IPS DF 6.9 (cell line): ENCODE results near the gene CDCA7L.

ENCODE experiments used
- DNase-seq: peaks from one replicate; pipeline ENCODE4 v3.0.0-alpha.2; 2013; ENCODE audit warnings: low read depth, low spot score
- H3K27ac ChIP-seq: one replicate; pipeline ENCODE4 v1.5.1; 2013; ENCODE audit warnings: low read length, control low read depth
- H3K27me3 ChIP-seq: 2 replicates; pipeline ENCODE4 v1.6.1; 2013; ENCODE audit warnings: mild to moderate bottlenecking, low read length; ENCODE audit not compliant: control insufficient read depth, insufficient read depth
- H3K36me3 ChIP-seq: 2 replicates; pipeline ENCODE4 v1.6.1; 2013; ENCODE audit warnings: low read length; ENCODE audit not compliant: control insufficient read depth, insufficient read depth
- H3K4me1 ChIP-seq: 2 replicates; pipeline ENCODE4 v1.6.1; 2013; ENCODE audit warnings: low read length; ENCODE audit not compliant: control insufficient read depth, insufficient read depth
- H3K4me3 ChIP-seq: 2 replicates; pipeline ENCODE4 v1.5.1; 2013; ENCODE audit warnings: mild to moderate bottlenecking, low read length
- H3K9me3 ChIP-seq: 2 replicates; pipeline ENCODE4 v1.6.1; 2013; ENCODE audit warnings: low read length, inconsistent platforms; ENCODE audit not compliant: control insufficient read depth, insufficient read depth
- WGBS: extraction: QIAGEN DNeasy Blood & Tissue Kit; methylation state at CpG from one replicate; pipeline ENCODE4 v1.1.7; 2013; ENCODE audit warnings: mixed read lengths, missing lambda C conversion rate; ENCODE audit not compliant: insufficient read length, insufficient coverage; 5-methylcytosine and 5-hydroxymethylcytosine counted together

The CDCA7L gene

GRCh38 chr7:21926448-21926847 is 19.3 kb downstream of the CDCA7L start:
- no peak overlapping the region for H3K27ac ChIP-seq
- no peak overlapping the region for H3K4me3 ChIP-seq
- H3K9me3 ChIP-seq = no peaks in the 10 kb centered on the region
- no CpG with 5 or more reads among the region's 1 CpG for WGBS
- no peaks in the 10 kb centered on the region for H3K36me3 ChIP-seq
- H3K4me1 ChIP-seq = peaks cover 4% of the 10 kb centered on the region
- no peak for DNase-seq
- no peaks in the 10 kb centered on the region for H3K27me3 ChIP-seq

- H3K36me3 ChIP-seq = no peaks in the 10 kb centered on the region
- no peaks in the 10 kb centered on the region for H3K27me3 ChIP-seq
- no peak overlapping the region for H3K27ac ChIP-seq
- H3K4me1 ChIP-seq = peaks cover 4% of the 10 kb centered on the region
- H3K4me3 ChIP-seq = no peak overlapping the region
- no peak for DNase-seq
- WGBS = no CpG with 5 or more reads among the region's 2 CpGs
- H3K9me3 ChIP-seq = no peaks in the 10 kb centered on the region
These were observed 22.0 kb downstream of the CDCA7L start for GRCh38 chr7:21923658-21924057.

DNA sequence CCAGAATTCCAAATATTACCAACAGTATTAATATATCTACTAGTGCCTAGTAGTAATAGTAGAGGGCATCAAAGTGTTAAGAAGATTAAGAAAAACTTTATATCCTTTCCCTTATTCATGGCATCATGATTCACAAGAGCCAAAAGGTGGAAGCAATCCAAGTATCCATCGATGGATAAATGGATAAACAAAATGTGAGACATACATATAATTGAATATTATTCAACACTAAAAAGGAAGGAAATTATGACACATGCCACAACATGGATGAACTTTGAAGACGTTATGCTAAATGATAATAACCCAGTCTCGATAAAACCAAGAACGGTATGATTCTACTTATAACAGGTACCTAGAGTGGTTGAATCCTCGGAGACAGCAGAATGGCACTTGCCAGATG is 23.1 kb downstream of the CDCA7L start:
- Histone ChIP-seq H3K36me3 (no peaks in the 10 kb centered on the region), H3K9me3 (no peaks in the 10 kb centered on the region), H3K27me3 (no peaks in the 10 kb centered on the region), H3K27ac (no peak overlapping the region), H3K4me3 (no peak overlapping the region), H3K4me1 (peaks cover 4% of the 10 kb centered on the region)
- no peak for DNase-seq
- WGBS = no CpG with 5 or more reads among the region's 5 CpGs

DNA sequence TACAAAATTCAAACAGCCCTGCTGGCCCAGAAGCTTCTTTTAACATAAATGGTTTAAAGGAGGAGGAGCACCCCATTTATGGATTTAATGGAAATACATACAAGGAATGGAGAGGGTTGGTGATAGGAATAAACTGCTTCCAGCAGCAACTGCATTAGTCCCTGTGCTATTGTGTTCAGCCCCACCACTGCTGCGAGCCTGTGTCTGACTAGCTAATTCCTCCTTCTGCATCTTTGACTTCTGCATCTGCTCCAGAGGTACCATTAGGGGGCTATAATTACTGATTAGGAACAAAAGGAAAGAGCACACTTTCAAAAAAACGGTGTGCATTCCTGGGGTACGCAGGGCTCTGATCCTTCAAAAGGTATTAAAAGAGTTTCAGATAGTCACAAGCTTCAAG is 24.8 kb downstream of the CDCA7L start:
- no CpG with 5 or more reads among the region's 3 CpGs for WGBS
- no peaks in the 10 kb centered on the region for H3K27me3 ChIP-seq
- DNase-seq = no peak

GRCh38 chr7:21918216-21918615 is 27.5 kb downstream of the CDCA7L start:
- Histone ChIP-seq H3K9me3 (no peaks in the 10 kb centered on the region), H3K36me3 (peaks cover 21% of the 10 kb centered on the region), H3K4me3 (no peak overlapping the region), H3K27me3 (no peaks in the 10 kb centered on the region), H3K27ac (no peak overlapping the region), H3K4me1 (peaks cover 2% of the 10 kb centered on the region; the same call in 1 of the 2 replicates)
- WGBS = no CpG with 5 or more reads among the region's 2 CpGs
- DNase-seq = no peak

More for the DNA sequence above, 24.8 kb downstream of the CDCA7L start:
- H3K4me1 ChIP-seq = peaks cover 4% of the 10 kb centered on the region
- H3K4me3 ChIP-seq = no peak overlapping the region
- H3K9me3 ChIP-seq = no peaks in the 10 kb centered on the region
- H3K36me3 ChIP-seq = peaks cover 3% of the 10 kb centered on the region; the same call in 1 of the 2 replicates
- H3K27ac ChIP-seq = no peak overlapping the region

GRCh38 chr7:21916629-21917028 is 29.1 kb downstream of the CDCA7L start:
- no CpG with 5 or more reads among the region's 5 CpGs for WGBS
- H3K4me3 ChIP-seq = no peak overlapping the region
- DNase-seq = no peak
- no peaks in the 10 kb centered on the region for H3K4me1 ChIP-seq
- no peaks in the 10 kb centered on the region for H3K27me3 ChIP-seq
- H3K27ac ChIP-seq = no peak overlapping the region
- H3K36me3 ChIP-seq = peaks cover 21% of the 10 kb centered on the region
- no peaks in the 10 kb centered on the region for H3K9me3 ChIP-seq

DNA sequence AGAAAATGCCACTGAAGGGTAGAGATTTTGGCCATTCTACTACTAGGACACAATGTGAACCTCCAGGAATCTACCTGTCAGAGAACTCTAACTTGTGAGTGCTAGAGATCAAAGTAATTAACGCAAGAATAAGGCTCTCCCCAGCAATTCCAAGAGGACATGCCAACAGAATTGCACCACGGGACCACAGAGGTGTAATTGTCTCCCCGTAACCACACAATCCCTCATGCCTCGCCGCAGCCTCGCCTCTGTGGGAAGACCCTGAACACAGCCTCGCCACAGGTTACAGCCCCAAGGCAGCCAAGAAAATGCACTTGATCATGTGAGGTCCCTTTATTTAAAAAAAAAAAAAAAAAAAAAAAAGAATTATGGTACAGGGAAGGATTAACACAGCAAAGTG is 29.5 kb downstream of the CDCA7L start:
- no peak for DNase-seq

GRCh38 chr7:21915140-21915539 is 30.6 kb downstream of the CDCA7L start:
- Histone ChIP-seq H3K36me3 (peaks cover 22% of the 10 kb centered on the region), H3K27me3 (no peaks in the 10 kb centered on the region), H3K27ac (no peak overlapping the region), H3K4me3 (no peak overlapping the region), H3K9me3 (no peaks in the 10 kb centered on the region), H3K4me1 (no peaks in the 10 kb centered on the region)
- DNase-seq = no peak
- WGBS = no CpG with 5 or more reads among the region's 3 CpGs

More for the DNA sequence above, 29.5 kb downstream of the CDCA7L start:
- no CpG with 5 or more reads among the region's 7 CpGs for WGBS
- H3K27me3 ChIP-seq = no peaks in the 10 kb centered on the region
- H3K9me3 ChIP-seq = no peaks in the 10 kb centered on the region
- peaks cover 21% of the 10 kb centered on the region for H3K36me3 ChIP-seq
- H3K4me1 ChIP-seq = no peaks in the 10 kb centered on the region
- no peak overlapping the region for H3K4me3 ChIP-seq
- H3K27ac ChIP-seq = no peak overlapping the region

GRCh38 chr7:21914671-21915070 is 31.0 kb downstream of the CDCA7L start:
- WGBS = no CpG with 5 or more reads among the region's 5 CpGs
- peaks cover 24% of the 10 kb centered on the region for H3K36me3 ChIP-seq
- no peak overlapping the region for H3K4me3 ChIP-seq
- DNase-seq = no peak
- no peak overlapping the region for H3K27ac ChIP-seq
- no peaks in the 10 kb centered on the region for H3K9me3 ChIP-seq
- H3K4me1 ChIP-seq = no peaks in the 10 kb centered on the region
- no peaks in the 10 kb centered on the region for H3K27me3 ChIP-seq

GRCh38 chr7:21912931-21913780 is 32.5 kb downstream of the CDCA7L start:
- H3K27ac ChIP-seq = no peak overlapping the region
- H3K9me3 ChIP-seq = no peaks in the 10 kb centered on the region
- H3K36me3 ChIP-seq = peaks cover 25% of the 10 kb centered on the region
- WGBS = no CpG with 5 or more reads among the region's 8 CpGs
- no peak for DNase-seq
- no peaks in the 10 kb centered on the region for H3K27me3 ChIP-seq
- no peak overlapping the region for H3K4me3 ChIP-seq
- no peaks in the 10 kb centered on the region for H3K4me1 ChIP-seq

DNA sequence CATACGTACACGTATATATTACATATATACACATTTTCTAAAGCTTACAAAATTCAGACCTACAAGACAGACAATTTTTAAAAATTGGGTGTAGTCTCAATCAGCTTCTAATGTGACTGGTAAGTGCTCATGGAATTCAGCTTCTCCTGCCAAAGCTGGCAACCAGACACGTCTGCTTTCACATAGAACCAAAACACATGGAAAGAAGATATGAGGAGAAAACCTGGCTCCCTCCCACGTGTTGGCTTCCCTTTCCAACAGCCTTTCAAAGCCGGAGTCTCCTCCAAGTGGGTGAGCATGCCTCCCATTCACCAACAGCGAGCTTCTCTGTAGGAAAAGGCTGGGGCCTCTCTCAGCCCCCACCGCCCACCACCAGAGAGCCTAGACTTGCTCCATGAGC is 33.4 kb downstream of the CDCA7L start:
- Histone ChIP-seq H3K36me3 (peaks cover 32% of the 10 kb centered on the region), H3K4me1 (no peaks in the 10 kb centered on the region), H3K9me3 (no peaks in the 10 kb centered on the region), H3K27ac (no peak overlapping the region), H3K4me3 (no peak overlapping the region), H3K27me3 (no peaks in the 10 kb centered on the region)
- DNase-seq = no peak
- WGBS = 100% methylated on average over 2 of the region's 7 CpGs
